PFSK-1 (cell line): Measurements from ENCODE around the gene ZFAND3.

Experiments
- FOXP2 ChIP-seq: optimal IDR thresholded peaks from 2 replicates; pipeline ENCODE3; 2011; ENCODE audit warnings: borderline replicate concordance, control low read depth, inconsistent platforms; ENCODE audit not compliant: insufficient read depth; ENCODE audit errors: extremely low read length, extremely low read depth
- POLR2AphosphoS5 ChIP-seq: IDR thresholded peaks from 2 replicates; pipeline ENCODE4 v1.6.1; 2012; ENCODE audit warnings: low read depth, mild to moderate bottlenecking, control low read depth, low read length, moderate library complexity
- REST ChIP-seq, 2 experiments: IDR thresholded peaks; 2 replicates each; pipeline versions ENCODE4 v1.6.1 to v1.8.0; 2011 to 2012; ENCODE audit warnings: low read depth in 2 of 2, low read length in 2 of 2, control low read depth in 1 of 2, inconsistent platforms in 1 of 2, mild to moderate bottlenecking in 1 of 2, moderate library complexity in 1 of 2; ENCODE audit not compliant: insufficient read depth in 1 of 2
- SIN3A ChIP-seq: IDR thresholded peaks from 2 replicates; pipeline ENCODE4 v1.6.1; 2012; ENCODE audit warnings: mild to moderate bottlenecking, low read length, moderate library complexity, borderline replicate concordance; ENCODE audit not compliant: insufficient read depth
- TAF1 ChIP-seq: IDR thresholded peaks from 2 replicates; pipeline ENCODE4 v1.6.1; 2012; ENCODE audit warnings: low read length, control low read depth, borderline replicate concordance; ENCODE audit not compliant: insufficient read depth

ZFAND3 gene

GRCh38 chr6:37785663-37786270, 33.8 kb upstream of the ZFAND3 start:
- no peak for TF ChIP-seq SIN3A
- no peak for TF ChIP-seq POLR2AphosphoS5
- TF ChIP-seq TAF1, result no peak
- TF ChIP-seq FOXP2, result no peak
- TF ChIP-seq REST (IDR thresholded peaks at IDR 0.05; ENCODE audit: insufficient read depth in 1 of 2, low read depth in 2 of 2, low read length in 2 of 2), result no peak

GRCh38 chr6:37787216-37787615, 32.3 kb upstream of the ZFAND3 start:
- no peak for TF ChIP-seq TAF1
- no peak for TF ChIP-seq REST (IDR thresholded peaks at IDR 0.05; ENCODE audit: insufficient read depth in 1 of 2, low read depth in 2 of 2, low read length in 2 of 2)
- no peak for TF ChIP-seq POLR2AphosphoS5
- TF ChIP-seq FOXP2, result no peak
- no peak for TF ChIP-seq SIN3A

GRCh38 chr6:37788259-37788658, 31.3 kb upstream of the ZFAND3 start:
- TF ChIP-seq POLR2AphosphoS5 (no peak), FOXP2 (no peak), REST (IDR thresholded peaks at IDR 0.05; ENCODE audit: insufficient read depth in 1 of 2, low read depth in 2 of 2, low read length in 2 of 2) (no peak), SIN3A (no peak), TAF1 (no peak)

GRCh38 chr6:37791156-37791919, 28.2 kb upstream of the ZFAND3 start:
- no peak for TF ChIP-seq TAF1
- peak; percentile 100 for TF ChIP-seq FOXP2
- no peak; a peak in 1 of 4 replicates for TF ChIP-seq REST (IDR thresholded peaks at IDR 0.05; ENCODE audit: insufficient read depth in 1 of 2, low read depth in 2 of 2, low read length in 2 of 2)
- TF ChIP-seq POLR2AphosphoS5, result peak; percentile 65
- peak; percentile 94 for TF ChIP-seq SIN3A
